ENCODE measurements around the gene KCNT1.

KCNT1 gene

DNA sequence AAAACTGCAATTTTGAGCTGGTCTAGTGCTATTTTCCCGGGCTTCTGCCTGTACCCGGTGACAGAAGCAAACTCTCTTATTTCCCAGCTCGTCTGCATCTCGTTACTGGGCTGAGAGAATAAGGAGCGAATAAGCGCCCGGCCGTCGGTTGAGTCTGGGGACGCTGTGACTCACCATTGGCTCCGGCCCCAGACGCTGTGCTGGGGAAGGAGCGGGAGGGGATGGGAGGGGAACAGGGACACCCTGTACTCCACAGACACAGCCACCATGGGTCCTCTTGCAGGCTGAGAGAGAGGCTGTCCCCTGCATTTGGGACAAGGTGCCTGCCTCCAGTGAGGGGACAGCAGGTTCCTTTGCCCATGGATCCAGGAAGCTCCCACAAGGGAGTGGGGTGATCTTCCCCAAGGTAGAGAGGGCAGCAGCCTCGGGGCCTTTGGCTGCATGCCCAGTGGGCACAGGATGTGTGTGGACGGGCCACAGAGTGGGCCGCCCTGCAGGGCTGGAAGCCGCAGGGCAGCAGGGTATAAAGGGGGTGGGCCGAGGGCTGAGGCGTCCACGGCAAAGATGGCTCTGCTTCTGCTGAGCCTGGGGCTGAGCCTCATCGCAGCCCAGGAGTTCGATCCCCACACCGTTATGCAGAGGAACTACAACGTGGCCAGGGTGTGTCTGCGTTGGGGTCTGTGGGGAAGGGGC is 39.1 kb upstream of the KCNT1 start, which contains the start of gene LCN9:
LCN9 (plus strand) TSS at position 552 of the 693 bp plus-strand sequence; CDS start at position 565, 13 bp downstream.
- TF ChIP-seq, protein P1, sequence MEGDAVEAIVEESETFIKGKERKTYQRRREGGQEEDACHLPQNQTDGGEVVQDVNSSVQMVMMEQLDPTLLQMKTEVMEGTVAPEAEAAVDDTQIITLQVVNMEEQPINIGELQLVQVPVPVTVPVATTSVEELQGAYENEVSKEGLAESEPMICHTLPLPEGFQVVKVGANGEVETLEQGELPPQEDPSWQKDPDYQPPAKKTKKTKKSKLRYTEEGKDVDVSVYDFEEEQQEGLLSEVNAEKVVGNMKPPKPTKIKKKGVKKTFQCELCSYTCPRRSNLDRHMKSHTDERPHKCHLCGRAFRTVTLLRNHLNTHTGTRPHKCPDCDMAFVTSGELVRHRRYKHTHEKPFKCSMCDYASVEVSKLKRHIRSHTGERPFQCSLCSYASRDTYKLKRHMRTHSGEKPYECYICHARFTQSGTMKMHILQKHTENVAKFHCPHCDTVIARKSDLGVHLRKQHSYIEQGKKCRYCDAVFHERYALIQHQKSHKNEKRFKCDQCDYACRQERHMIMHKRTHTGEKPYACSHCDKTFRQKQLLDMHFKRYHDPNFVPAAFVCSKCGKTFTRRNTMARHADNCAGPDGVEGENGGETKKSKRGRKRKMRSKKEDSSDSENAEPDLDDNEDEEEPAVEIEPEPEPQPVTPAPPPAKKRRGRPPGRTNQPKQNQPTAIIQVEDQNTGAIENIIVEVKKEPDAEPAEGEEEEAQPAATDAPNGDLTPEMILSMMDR (IDR thresholded peaks at IDR 0.05; ENCODE audit: low read depth, low read length, poor library complexity, severe bottlenecking): no peak
- no peak for TF ChIP-seq EZH2phosphoT487 (IDR thresholded peaks at IDR 0.05; ENCODE audit: borderline replicate concordance, low read length)

DNA sequence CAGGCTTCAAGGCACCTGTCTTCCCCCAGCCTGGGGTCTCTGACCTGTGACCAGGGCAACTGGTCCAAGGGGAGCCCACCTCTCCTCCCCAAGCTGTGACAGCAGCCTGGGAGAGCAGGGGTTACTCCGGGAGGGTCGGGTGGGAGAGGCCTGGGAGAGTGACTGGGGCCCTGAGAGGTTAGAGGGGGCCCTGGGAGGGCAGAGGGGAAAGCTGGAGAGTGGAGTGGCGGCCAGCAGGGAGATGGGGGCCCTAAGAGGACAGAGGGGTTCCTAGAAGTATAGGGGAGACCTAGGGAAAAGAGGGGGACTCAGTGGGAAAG is 38.6 kb upstream of the KCNT1 start:
- Histone ChIP-seq H3K27me3 (ENCODE audit: control insufficient read depth, low read length) (no peaks in the 10 kb centered on the region), H3K9me2 (replicated peaks; ENCODE audit: control insufficient read depth, low read length) (no peaks in the 10 kb centered on the region), H3K27ac (ENCODE audit: low read depth, low read length) (no peak overlapping the region), H3K9me3 (ENCODE audit: control insufficient read depth, insufficient read depth, low read length) (no peaks in the 10 kb centered on the region), H3F3A (ENCODE audit: control insufficient read depth, insufficient read depth) (no peaks in the 10 kb centered on the region), H3K4me2 (ENCODE audit: low read length) (no peak overlapping the region), H3K36me3 (ENCODE audit: control insufficient read depth, low read length) (no peaks in the 10 kb centered on the region), H3K4me3 (ENCODE audit: low read length) (no peak overlapping the region), H3K4me1 (ENCODE audit: control insufficient read depth, low read length) (no peaks in the 10 kb centered on the region), H4K20me1 (ENCODE audit: control insufficient read depth, insufficient read depth, low read depth, low read length) (no peaks in the 10 kb centered on the region), H3K79me2 (ENCODE audit: control insufficient read depth, low read length) (no peaks in the 10 kb centered on the region)
- no peak for TF ChIP-seq EZH2phosphoT487 (IDR thresholded peaks at IDR 0.05; ENCODE audit: borderline replicate concordance, low read length)
- TF ChIP-seq, protein P1 (IDR thresholded peaks at IDR 0.05; ENCODE audit: low read depth, low read length, poor library complexity, severe bottlenecking): no peak

More for the DNA sequence above, 39.1 kb upstream of the KCNT1 start, which contains the start of gene LCN9:
- Histone ChIP-seq H3K36me3 (ENCODE audit: control insufficient read depth, low read length) (no peaks in the 10 kb centered on the region), H3K9me2 (replicated peaks; ENCODE audit: control insufficient read depth, low read length) (no peaks in the 10 kb centered on the region), H4K20me1 (ENCODE audit: control insufficient read depth, insufficient read depth, low read depth, low read length) (no peaks in the 10 kb centered on the region), H3K79me2 (ENCODE audit: control insufficient read depth, low read length) (no peaks in the 10 kb centered on the region), H3K9me3 (ENCODE audit: control insufficient read depth, insufficient read depth, low read length) (no peaks in the 10 kb centered on the region), H3K4me1 (ENCODE audit: control insufficient read depth, low read length) (no peaks in the 10 kb centered on the region), H3K27me3 (ENCODE audit: control insufficient read depth, low read length) (no peaks in the 10 kb centered on the region), H3K4me3 (ENCODE audit: low read length) (no peak within 1 kb of the TSS), H3K4me2 (ENCODE audit: low read length) (no peak within 1 kb of the TSS), H3K27ac (ENCODE audit: low read depth, low read length) (no peak within 1 kb of the TSS), H3F3A (ENCODE audit: control insufficient read depth, insufficient read depth) (no peaks in the 10 kb centered on the region)

DNA sequence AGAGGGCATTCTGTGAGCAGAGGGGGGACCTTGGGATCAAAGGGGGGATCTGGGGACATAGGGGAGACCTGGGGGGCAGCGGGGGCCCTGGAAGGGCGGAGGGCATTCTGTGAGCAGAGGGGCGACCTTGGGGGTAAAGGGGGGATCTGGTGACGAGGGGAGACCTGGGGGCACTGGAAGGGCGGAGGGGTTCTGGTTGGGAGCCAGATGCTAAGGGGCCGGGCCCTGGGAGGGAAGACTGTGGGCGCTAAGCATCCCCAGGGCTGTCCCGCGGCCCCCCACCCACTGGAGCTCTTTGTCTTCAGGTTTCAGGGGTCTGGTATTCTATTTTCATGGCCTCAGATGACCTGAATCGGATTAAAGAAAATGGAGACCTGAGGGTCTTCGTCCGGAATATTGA is 38.1 kb upstream of the KCNT1 start:
- H3K9me3 ChIP-seq (ENCODE audit: control insufficient read depth, insufficient read depth, low read length): no peaks in the 10 kb centered on the region
- H3K4me3 ChIP-seq (ENCODE audit: low read length): no peak overlapping the region
- H3F3A ChIP-seq (ENCODE audit: control insufficient read depth, insufficient read depth): no peaks in the 10 kb centered on the region
- no peaks in the 10 kb centered on the region for H3K4me1 ChIP-seq (ENCODE audit: control insufficient read depth, low read length)
- H3K27ac ChIP-seq (ENCODE audit: low read depth, low read length): no peak overlapping the region
- H3K36me3 ChIP-seq (ENCODE audit: control insufficient read depth, low read length): no peaks in the 10 kb centered on the region
- H3K27me3 ChIP-seq (ENCODE audit: control insufficient read depth, low read length): no peaks in the 10 kb centered on the region
- H4K20me1 ChIP-seq (ENCODE audit: control insufficient read depth, insufficient read depth, low read depth, low read length): no peaks in the 10 kb centered on the region
- H3K79me2 ChIP-seq (ENCODE audit: control insufficient read depth, low read length): no peaks in the 10 kb centered on the region
- TF ChIP-seq EZH2phosphoT487 (IDR thresholded peaks at IDR 0.05; ENCODE audit: borderline replicate concordance, low read length): no peak
- TF ChIP-seq, protein P1 (IDR thresholded peaks at IDR 0.05; ENCODE audit: low read depth, low read length, poor library complexity, severe bottlenecking): no peak
- no peaks in the 10 kb centered on the region for H3K9me2 ChIP-seq (replicated peaks; ENCODE audit: control insufficient read depth, low read length)
- H3K4me2 ChIP-seq (ENCODE audit: low read length): no peak overlapping the region

Data from DOHH2 (cell line).